Transverse colon (tissue), 4 donors: ENCODE results near the gene TBC1D22B.

Experiments used
- CTCF ChIP-seq, 5 experiments: fragments of 200-600 bp in 3 of 5; fragments of 450-650 bp in 2 of 5; sonication (generic) in 3 of 5; IDR thresholded peaks; 1 replicate in 2 of 5; 2 replicates in 3 of 5; pipeline ENCODE4 v1.5.1; 2016 to 2017; ENCODE audit warnings: antibody characterized with exemption in 5 of 5, inconsistent platforms in 3 of 5, mild to moderate bottlenecking in 2 of 5, moderate library complexity in 1 of 5
- EP300 ChIP-seq: sonication (generic); formaldehyde crosslinking; IDR thresholded peaks from one replicate; pipeline ENCODE4 v1.6.1; 2017; ENCODE audit warnings: antibody characterized with exemption, low read depth
- POLR2AphosphoS5 ChIP-seq, 3 donors: sonication (generic); formaldehyde crosslinking; IDR thresholded peaks; one replicate each; pipeline ENCODE4 v1.6.1; 2016; ENCODE audit warnings: antibody characterized with exemption in 3 of 3

- no peak for TF ChIP-seq CTCF (IDR thresholded peaks at IDR 0.05)
- no peak for TF ChIP-seq EP300
- TF ChIP-seq POLR2AphosphoS5 (IDR thresholded peaks at IDR 0.05) = no peak
These were observed 14.3 kb upstream of the TBC1D22B start for GRCh38 chr6:37243131-37243815.
